ENCODE measurements around the gene PTRH1. TPM values are rescaled to one million over a fixed set of nuclear protein-coding genes. Genes with fewer than 3 reads are reported as not detected.

Gene PTRH1
- total RNA-seq, 4 donors from 2014 or later: 16.9 to 38.6 (median 26.3) TPM

DNA sequence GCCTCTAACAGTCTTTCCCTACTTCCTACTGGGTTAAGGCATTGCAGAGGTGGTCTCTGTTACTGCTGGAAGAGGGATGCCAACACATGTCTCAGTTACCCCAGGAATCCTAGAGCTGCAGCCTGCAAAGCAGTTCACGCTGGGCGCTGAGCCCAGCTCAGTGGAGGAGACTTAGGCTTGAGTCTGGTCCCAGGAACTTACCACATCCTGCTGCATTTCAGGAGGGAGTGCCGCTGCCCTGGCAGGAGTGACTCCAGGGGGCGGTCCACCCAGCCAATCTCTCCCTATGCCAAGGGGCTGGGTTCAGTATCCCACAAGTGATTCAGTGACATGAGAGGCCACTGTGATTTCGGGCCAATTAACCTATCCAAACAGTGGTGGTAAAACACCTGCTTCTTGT is 8.0 kb upstream of the PTRH1 start:
- intact Hi-C loops (cut with DNase I; ENCODE audit: low total_unique reads): no loop called here
- Histone ChIP-seq H3K27ac (no peak overlapping the region), H3K4me1 (no peaks in the 10 kb centered on the region), H3K4me3 (no peak overlapping the region), H3K9me3 (no peaks in the 10 kb centered on the region), H3K36me3 (no peaks in the 10 kb centered on the region), H3K27me3 (no peaks in the 10 kb centered on the region)
- in situ Hi-C loops (cut with MboI; ENCODE audit: low sequenced_read_pairs in 4 of 4): loop anchor here in 1 of 4 donors (10.0 kb wide), 1 partner anchor 229 kb away; no protein-coding TSS in a partner anchor
- no peak for TF ChIP-seq POLR2A (IDR thresholded peaks at IDR 0.05)
- TF ChIP-seq, protein P1, sequence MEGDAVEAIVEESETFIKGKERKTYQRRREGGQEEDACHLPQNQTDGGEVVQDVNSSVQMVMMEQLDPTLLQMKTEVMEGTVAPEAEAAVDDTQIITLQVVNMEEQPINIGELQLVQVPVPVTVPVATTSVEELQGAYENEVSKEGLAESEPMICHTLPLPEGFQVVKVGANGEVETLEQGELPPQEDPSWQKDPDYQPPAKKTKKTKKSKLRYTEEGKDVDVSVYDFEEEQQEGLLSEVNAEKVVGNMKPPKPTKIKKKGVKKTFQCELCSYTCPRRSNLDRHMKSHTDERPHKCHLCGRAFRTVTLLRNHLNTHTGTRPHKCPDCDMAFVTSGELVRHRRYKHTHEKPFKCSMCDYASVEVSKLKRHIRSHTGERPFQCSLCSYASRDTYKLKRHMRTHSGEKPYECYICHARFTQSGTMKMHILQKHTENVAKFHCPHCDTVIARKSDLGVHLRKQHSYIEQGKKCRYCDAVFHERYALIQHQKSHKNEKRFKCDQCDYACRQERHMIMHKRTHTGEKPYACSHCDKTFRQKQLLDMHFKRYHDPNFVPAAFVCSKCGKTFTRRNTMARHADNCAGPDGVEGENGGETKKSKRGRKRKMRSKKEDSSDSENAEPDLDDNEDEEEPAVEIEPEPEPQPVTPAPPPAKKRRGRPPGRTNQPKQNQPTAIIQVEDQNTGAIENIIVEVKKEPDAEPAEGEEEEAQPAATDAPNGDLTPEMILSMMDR (IDR thresholded peaks at IDR 0.05 in 4 of 5, conservative IDR thresholded peaks at IDR 0.05 in 1 of 5): no peak
- ATAC-seq (no peak), DNase-seq (no peak)

DNA sequence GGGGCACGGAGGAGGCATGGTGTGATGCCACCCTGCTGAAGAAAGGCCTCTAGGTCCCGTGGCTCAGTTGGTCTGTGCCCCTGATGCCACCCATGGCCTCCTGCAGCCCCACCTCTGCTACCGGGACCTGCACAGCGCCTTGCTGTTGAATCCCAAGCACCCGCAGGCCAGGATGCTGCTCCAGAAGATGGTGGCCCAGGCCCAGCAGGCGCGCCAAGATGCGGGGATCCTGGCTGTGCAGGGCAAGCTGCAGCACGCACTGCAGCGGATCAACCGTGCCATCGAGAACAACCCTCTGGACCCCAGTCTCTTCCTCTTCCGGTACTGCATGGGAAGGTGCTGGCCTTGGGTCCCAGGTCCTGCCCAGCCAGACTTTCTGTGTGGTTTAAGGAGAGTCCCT is 7.5 kb upstream of the PTRH1 start:
- ATAC-seq (no peak), DNase-seq (no peak)
- Histone ChIP-seq H3K9me3 (no peaks in the 10 kb centered on the region), H3K4me1 (no peaks in the 10 kb centered on the region), H3K36me3 (no peaks in the 10 kb centered on the region), H3K27ac (no peak overlapping the region), H3K27me3 (no peaks in the 10 kb centered on the region), H3K4me3 (no peak overlapping the region)
- TF ChIP-seq, protein P1 (IDR thresholded peaks at IDR 0.05 in 4 of 5, conservative IDR thresholded peaks at IDR 0.05 in 1 of 5): no peak
- TF ChIP-seq POLR2A (IDR thresholded peaks at IDR 0.05): no peak
- in situ Hi-C loops (cut with MboI; ENCODE audit: low sequenced_read_pairs in 4 of 4) (loop anchor here in 1 of 4 donors (10.0 kb wide), 1 partner anchor 228 kb away; no protein-coding TSS in a partner anchor), intact Hi-C loops (cut with DNase I; ENCODE audit: low total_unique reads) (no loop called here)

DNA sequence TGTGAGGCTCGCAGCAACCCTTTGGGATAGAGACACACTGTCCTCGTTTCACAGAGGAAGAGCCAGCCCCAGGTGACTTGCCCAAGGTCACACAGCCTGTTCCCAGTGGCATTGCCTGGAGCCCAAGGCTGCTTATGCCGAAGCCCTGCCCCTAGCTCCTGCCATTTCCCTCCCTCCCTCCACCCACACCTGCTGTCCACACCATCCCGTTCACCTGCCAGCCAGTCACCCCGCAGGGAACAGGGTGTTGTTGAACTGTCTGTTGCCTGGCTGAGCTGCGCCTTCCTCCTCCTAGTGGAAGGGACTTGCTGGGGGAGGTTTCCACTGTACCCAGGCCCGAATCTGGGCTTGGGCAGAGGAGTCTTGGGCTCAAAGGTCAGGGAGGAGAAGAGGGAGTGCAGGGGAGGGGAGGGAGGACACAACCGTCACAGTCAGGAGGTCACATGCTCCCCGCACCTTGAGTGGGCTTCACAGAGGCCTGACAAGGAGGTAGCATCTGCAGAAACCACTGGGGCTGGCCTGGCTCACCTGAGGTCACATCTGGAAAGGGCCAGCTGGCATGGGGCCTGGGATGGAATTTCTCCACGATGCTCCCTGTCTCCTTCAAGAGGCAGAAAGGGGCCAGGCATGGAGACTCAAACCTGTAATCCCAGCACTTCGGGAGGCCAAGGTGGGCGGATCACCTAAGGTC is 6.7 kb upstream of the PTRH1 start:
- no peak overlapping the region for H3K4me3 ChIP-seq
- ATAC-seq (no peak), DNase-seq (no peak)
- no peak for TF ChIP-seq POLR2A (IDR thresholded peaks at IDR 0.05)
- TF ChIP-seq, protein P1 (IDR thresholded peaks at IDR 0.05 in 4 of 5, conservative IDR thresholded peaks at IDR 0.05 in 1 of 5): no peak
- no peaks in the 10 kb centered on the region for H3K36me3 ChIP-seq
- intact Hi-C loops (cut with DNase I; ENCODE audit: low total_unique reads): no loop called here
- H3K27me3 ChIP-seq: no peaks in the 10 kb centered on the region
- no peaks in the 10 kb centered on the region for H3K4me1 ChIP-seq
- no peaks in the 10 kb centered on the region for H3K9me3 ChIP-seq
- in situ Hi-C loops (cut with MboI; ENCODE audit: low sequenced_read_pairs in 4 of 4): loop anchor here in 1 of 4 donors (10.0 kb wide), 1 partner anchor 227 kb away; no protein-coding TSS in a partner anchor
- no peak overlapping the region for H3K27ac ChIP-seq

DNA sequence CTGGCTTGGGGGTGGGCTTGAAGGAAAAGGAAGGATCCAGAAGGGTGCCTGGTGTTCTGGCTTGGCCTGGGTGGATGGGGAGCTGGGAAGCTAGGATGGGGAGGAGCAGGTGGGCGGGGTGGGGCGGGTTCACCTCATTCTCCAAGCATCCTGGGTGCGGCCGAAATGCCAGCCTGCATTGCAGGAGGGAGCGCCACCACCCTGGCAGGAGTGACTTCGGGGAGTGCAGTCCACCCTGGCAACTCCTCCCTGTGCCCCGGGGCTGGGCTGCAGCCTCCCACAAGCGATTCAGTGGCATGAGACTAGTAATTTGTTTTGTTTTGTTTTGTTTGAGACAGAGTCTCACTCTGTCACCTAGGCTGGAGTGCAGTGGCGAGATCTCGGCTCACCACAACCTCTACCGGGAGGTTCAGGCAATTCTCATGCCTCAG is 5.9 kb upstream of the PTRH1 start:
- H3K36me3 ChIP-seq: no peaks in the 10 kb centered on the region
- in situ Hi-C loops (cut with MboI; ENCODE audit: low sequenced_read_pairs in 4 of 4): loop anchor here in 1 of 4 donors (10.0 kb wide), 1 partner anchor 227 kb away; no protein-coding TSS in a partner anchor
- H3K27me3 ChIP-seq: no peaks in the 10 kb centered on the region
- no peak overlapping the region for H3K4me3 ChIP-seq
- intact Hi-C loops (cut with DNase I; ENCODE audit: low total_unique reads): no loop called here
- no peak for TF ChIP-seq POLR2A (IDR thresholded peaks at IDR 0.05)
- TF ChIP-seq, protein P1 (IDR thresholded peaks at IDR 0.05 in 4 of 5, conservative IDR thresholded peaks at IDR 0.05 in 1 of 5): no peak
- DNase-seq: no peak
- H3K4me1 ChIP-seq: peaks cover under 1 to 1% of the 10 kb centered on the region in 2 donors
- no peaks in the 10 kb centered on the region for H3K9me3 ChIP-seq
- no peak for ATAC-seq
- H3K27ac ChIP-seq: no peak overlapping the region
